GM12878 (cell line): ENCODE data around the gene ZDHHC14. TPM values are rescaled to one million over a fixed set of nuclear protein-coding genes. Genes with fewer than 3 reads are reported as not detected.

ENCODE experiments used
- ATAC-seq: fragments of 200-7000 bp; cut with Tn5 transposase; 3 replicates; pipeline ENCODE4 v1.9.1; 2020; ENCODE audit warnings: mild to moderate bottlenecking, moderate library complexity
- BruUV-seq: library from RNA; stranded (reverse); fragments of 400-500 nt; replicated peaks from 2 replicates; lab custom pipeline; 2021; lab: Mats Ljungman, UMichigan
- CTCF ChIA-PET: fragments of 300-600 bp; sonication (Branson Sonifier 250); formaldehyde crosslinking; extraction: SDS; loops from one replicate; lab custom pipeline; 2021; ENCODE audit warnings: inconsistent platforms; lab: Yijun Ruan, JAX
- POLR2A ChIA-PET: fragments of 350-600 bp; formaldehyde crosslinking; extraction: SDS; loops from one replicate; lab custom pipeline; 2021; ENCODE audit warnings: inconsistent platforms; lab: Charles Lee
- RAD21 ChIA-PET: fragments of 300-600 bp; sonication (Branson Sonifier 250); formaldehyde crosslinking; loops from one replicate; lab custom pipeline; 2023; ENCODE audit warnings: antibody characterized with exemption; ENCODE audit not compliant: unreplicated experiment; lab: Charles Lee
- SMC1A ChIA-PET: fragments of 300-600 bp; sonication (Branson Sonifier 250); formaldehyde crosslinking; loops from one replicate; lab custom pipeline; 2023; ENCODE audit not compliant: unreplicated experiment, uncharacterized antibody; lab: Charles Lee
- DNase-seq: peaks from one replicate; pipeline ENCODE4 v3.0.0-alpha.2; 2011; ENCODE audit warnings: low read depth, low spot score
- FAIRE-seq: peaks from 3 replicates; lab custom pipeline; 2011; peaks lifted over from hg19 to GRCh38; lab: Jason Lieb, UNC
- H2AFZ ChIP-seq: 2 replicates; pipeline ENCODE4 v1.6.0; 2011; ENCODE audit warnings: low read depth, low read length, control low read depth; ENCODE audit not compliant: control insufficient read depth
- H3K27ac ChIP-seq: 2 replicates; pipeline ENCODE4 v1.5.1; 2011; ENCODE audit warnings: control low read depth; ENCODE audit not compliant: control insufficient read depth, insufficient read depth
- H3K27me3 ChIP-seq, 2 experiments: replicated peaks in 1 of 2; 2 replicates each; pipeline versions ENCODE4 v1.6.0 to v1.6.1; 2011; ENCODE audit warnings: low read length in 1 of 2; ENCODE audit not compliant: control insufficient read depth in 2 of 2, insufficient read depth in 2 of 2
- H3K36me3 ChIP-seq, 2 experiments: 2 replicates each; pipeline ENCODE4 v1.5.1; 2011; ENCODE audit warnings: low read length in 1 of 2; ENCODE audit not compliant: control insufficient read depth in 2 of 2, insufficient read depth in 2 of 2
- H3K4me1 ChIP-seq: 2 replicates; pipeline ENCODE4 v1.6.1; 2011; ENCODE audit warnings: mild to moderate bottlenecking, low read length, moderate library complexity, mixed read lengths; ENCODE audit not compliant: control insufficient read depth, insufficient read depth
- H3K4me2 ChIP-seq: 2 replicates; pipeline ENCODE4 v1.6.0; 2011; ENCODE audit warnings: control low read depth; ENCODE audit not compliant: control insufficient read depth, insufficient read depth
- H3K4me3 ChIP-seq: fragments of 200-600 bp; sonication (generic); 2 replicates; pipeline ENCODE4 v1.5.1; 2016
- H3K79me2 ChIP-seq: 2 replicates; pipeline ENCODE4 v1.6.0; 2011; ENCODE audit warnings: low read length; ENCODE audit not compliant: control insufficient read depth, insufficient read depth
- H3K9ac ChIP-seq: 2 replicates; pipeline ENCODE4 v1.8.0; 2011; ENCODE audit warnings: low read length, control low read depth, mixed read lengths; ENCODE audit not compliant: control insufficient read depth, insufficient read depth
- H3K9me3 ChIP-seq: replicated peaks from 3 replicates; pipeline ENCODE4 v1.5.1; 2011; ENCODE audit warnings: mild to moderate bottlenecking, low read length; ENCODE audit not compliant: control insufficient read depth, insufficient read depth
- H4K20me1 ChIP-seq: 2 replicates; pipeline ENCODE4 v1.6.0; 2011; ENCODE audit not compliant: control insufficient read depth, insufficient read depth
- CUX1 ChIP-seq: IDR thresholded peaks from 2 replicates; pipeline ENCODE4 v1.6.1; 2012; ENCODE audit warnings: improper control_type of control experiment, low read depth, low read length; ENCODE audit not compliant: insufficient replicate concordance
- EED ChIP-seq: sonication (generic); IDR thresholded peaks from 2 replicates; pipeline ENCODE4 v1.6.1; 2016; ENCODE audit warnings: antibody characterized with exemption, low read depth
- JUND ChIP-seq: IDR thresholded peaks from 2 replicates; pipeline ENCODE4 v1.6.1; 2012; ENCODE audit warnings: low read depth, mild to moderate bottlenecking, low read length, improper control_type of control experiment, moderate library complexity
- KAT2A ChIP-seq: conservative IDR thresholded peaks from 2 replicates; pipeline ENCODE4 v1.6.1; 2011; ENCODE audit warnings: low read depth, low read length; ENCODE audit not compliant: control insufficient read depth
- NBN ChIP-seq: fragments of 450-650 bp; IDR thresholded peaks from 2 replicates; pipeline ENCODE4 v1.6.1; 2016
- NRF1 ChIP-seq: conservative IDR thresholded peaks from 2 replicates; pipeline ENCODE4 v1.6.1; 2011; ENCODE audit warnings: mild to moderate bottlenecking, low read depth, low read length, improper control_type of control experiment
- PML ChIP-seq: IDR thresholded peaks from 2 replicates; pipeline ENCODE4 v1.6.1; 2012; ENCODE audit warnings: low read length, inconsistent platforms
- RELB ChIP-seq: fragments of 450-650 bp; IDR thresholded peaks from 2 replicates; pipeline ENCODE4 v1.6.1; 2017; ENCODE audit warnings: low read depth, mild to moderate bottlenecking, moderate library complexity
- SMC3 ChIP-seq: IDR thresholded peaks from 2 replicates; pipeline ENCODE4 v1.6.1; 2011; ENCODE audit warnings: low read length, improper control_type of control experiment, borderline replicate concordance
- SRF ChIP-seq, 2 experiments: IDR thresholded peaks; 2 replicates each; pipeline ENCODE4 v1.6.1; 2011; ENCODE audit warnings: low read depth in 2 of 2, low read length in 2 of 2, mild to moderate bottlenecking in 1 of 2, moderate library complexity in 1 of 2
- ZBTB4 ChIP-seq: fragments of 450-650 bp; formaldehyde crosslinking; IDR thresholded peaks from 2 replicates; pipeline ENCODE4 v1.4.0; 2022; ENCODE audit warnings: mild to moderate bottlenecking, moderate library complexity
- WGBS: methylation state at CpG from one replicate; pipeline ENCODE4 v1.1.6; 2016; ENCODE audit warnings: low lambda C conversion rate; ENCODE audit not compliant: insufficient replicate concordance, insufficient coverage; ENCODE audit errors: missing lambda C conversion rate; 5-methylcytosine and 5-hydroxymethylcytosine counted together
- in situ Hi-C: fragments of 300-500 bp; cut with MboI; formaldehyde crosslinking; loops from 9 replicates; pipeline ENCODE4 v1.14.3; 2018; ENCODE audit warnings: mixed read lengths
- intact Hi-C: fragments of 100-400 bp; cut with micrococcal nuclease; formaldehyde crosslinking; loops from one replicate; pipeline ENCODE4 v1.14.2; 2022; ENCODE audit not compliant: unreplicated experiment
- polyA plus RNA-seq, 11 experiments: library from polyadenylated mRNA; depleted of rRNA in 4 of 11; unstranded in 6 of 11; stranded (reverse) in 5 of 11; fragments of >200 nt; fragmentation: Nextera tagmentation in 4 of 11; fragmentation: Illumina TruSeq in 1 of 11; extraction: Ambion mirVana in 4 of 11; extraction: Trizol in 1 of 11; gene quantifications; 1 replicate in 1 of 11; 2 replicates in 10 of 11; pipeline versions ENCODE4 v1.2.1 to v1.2.3, GENCODE V29; 2011 to 2016; ENCODE audit warnings: inconsistent platforms in 2 of 11, missing spikeins in 2 of 11, low read depth in 1 of 11
- total RNA-seq, 4 experiments: library from RNA; depleted of rRNA in 3 of 4; stranded (reverse); fragments of >200 nt in 3 of 4; fragmentation: Illumina TruSeq in 1 of 4; extraction: Trizol in 1 of 4; gene quantifications; 2 replicates each; pipeline versions ENCODE4 v1.2.1 to v1.2.3, GENCODE V29; 2013 to 2021

Gene ZDHHC14
- total and polyA plus RNA-seq, 10 of the 15 experiments (the other 5 are each of a cell fraction or from before 2014, with no cell fraction given) = 0.15 to 16.0 (median 0.76) TPM; not detected in 1

GRCh38 chr6:157685596-157686280 is 304.7 kb downstream of the ZDHHC14 start (continued):
- no peak for TF ChIP-seq RELB
- TF ChIP-seq, all 136 proteins: peak for 0

GRCh38 chr6:157688275-157688959 is 307.4 kb downstream of the ZDHHC14 start:
- no peak overlapping the region for H3K27ac ChIP-seq
- BruUV-seq = no TSS peak
- CTCF ChIA-PET = interaction anchor here (0.6 to 1.5 kb wide), 3 partner anchors 20 to 373 kb away, joined by 3 to 4 read pairs (median 3); no protein-coding TSS in a partner anchor
- POLR2A ChIA-PET = no interaction called here
- H3K4me2 ChIP-seq = no peak overlapping the region
- TF ChIP-seq NRF1 (no peak), JUND (no peak), ZBTB4 (CRISPR knock-in tag) (no peak), KAT2A (no peak), EED (no peak), CUX1 (no peak), PML (no peak), NBN (no peak), SRF (IDR thresholded peaks at IDR 0.05; ENCODE audit: low read depth in 2 of 2, low read length in 2 of 2) (no peak), SMC3 (no peak)
- intact Hi-C loops (no loop called here), in situ Hi-C loops (no loop called here)
- DNase-seq (no peak), ATAC-seq (no peak), FAIRE-seq (no peak)
- SMC1A ChIA-PET = no interaction called here
- H3K79me2 ChIP-seq = no peaks in the 10 kb centered on the region
- H3K36me3 ChIP-seq = no peaks in the 10 kb centered on the region
- H4K20me1 ChIP-seq = no peaks in the 10 kb centered on the region
- H2AFZ ChIP-seq = no peak overlapping the region
- H3K9ac ChIP-seq = no peak overlapping the region
- H3K9me3 ChIP-seq = no peaks in the 10 kb centered on the region
- H3K27me3 ChIP-seq = peaks cover 0 to 2% of the 10 kb centered on the region in 2 experiments; a peak in 1 of 4 replicates
- RAD21 ChIA-PET = no interaction called here
- no peaks in the 10 kb centered on the region for H3K4me1 ChIP-seq
- 44% methylated on average over 17 of the region's 17 CpGs for WGBS
- no peak overlapping the region for H3K4me3 ChIP-seq
